Caco-2 (cell line): Measurements from ENCODE around the gene SHF. TPM values are rescaled to one million over a fixed set of nuclear protein-coding genes. Genes with fewer than 3 reads are reported as not detected.

Experiments
- BruUV-seq: library from RNA; stranded (reverse); fragments of 400-500 nt; replicated peaks from 2 replicates; lab custom pipeline; 2021; lab: Mats Ljungman, UMichigan
- CTCF ChIA-PET: fragments of 300-600 bp; sonication (Branson Sonifier 250); formaldehyde crosslinking; loops from one replicate; lab custom pipeline; 2022; ENCODE audit warnings: antibody characterized with exemption; lab: Charles Lee
- POLR2A ChIA-PET: fragments of 300-600 bp; sonication (Branson Sonifier 250); formaldehyde crosslinking; loops from one replicate; lab custom pipeline; 2022; ENCODE audit warnings: antibody characterized with exemption; lab: Charles Lee
- DNase-seq, 2 experiments: peaks; one replicate each; pipeline versions ENCODE4 v3.0.0 to v3.0.0-alpha.2; 2020 to 2022
- H3K27me3 ChIP-seq: replicated peaks from 2 replicates; pipeline ENCODE4 v1.6.0; 2011; ENCODE audit warnings: low read length; ENCODE audit not compliant: control insufficient read depth, insufficient read depth
- H3K36me3 ChIP-seq: 2 replicates; pipeline ENCODE4 v1.5.1; 2011; ENCODE audit warnings: low read length; ENCODE audit not compliant: control insufficient read depth, insufficient read depth
- H3K4me1 ChIP-seq: fragments of 250-450 bp; sonication (Bioruptor Pico); 2 replicates; pipeline ENCODE4 v1.5.1; 2020; ENCODE audit warnings: mild to moderate bottlenecking
- H3K4me3 ChIP-seq: 2 replicates; pipeline ENCODE4 v1.5.1; 2011; ENCODE audit warnings: low read depth, mild to moderate bottlenecking, control low read depth, low read length
- H3K9me3 ChIP-seq: fragments of 250-450 bp; sonication (Bioruptor Pico); 2 replicates; pipeline ENCODE4 v1.5.1; 2020; ENCODE audit warnings: mild to moderate bottlenecking, moderate library complexity
- H3K27ac Mint-ChIP-seq: one replicate; pipeline ENCODE4 v1.8.0; 2022; ENCODE audit warnings: mixed read lengths; ENCODE audit not compliant: unreplicated experiment
- H3K27me3 Mint-ChIP-seq: one replicate; pipeline ENCODE4 v1.8.0; 2022; ENCODE audit warnings: mixed read lengths; ENCODE audit not compliant: insufficient read depth, unreplicated experiment
- H3K36me3 Mint-ChIP-seq: one replicate; pipeline ENCODE4 v1.8.0; 2022; ENCODE audit warnings: mild to moderate bottlenecking, mixed read lengths; ENCODE audit not compliant: insufficient read depth, unreplicated experiment
- H3K4me1 Mint-ChIP-seq: one replicate; pipeline ENCODE4 v1.8.0; 2022; ENCODE audit warnings: low read depth, mixed read lengths; ENCODE audit not compliant: unreplicated experiment
- H3K4me3 Mint-ChIP-seq: one replicate; pipeline ENCODE4 v1.8.0; 2022; ENCODE audit warnings: mild to moderate bottlenecking, moderate library complexity, mixed read lengths; ENCODE audit not compliant: unreplicated experiment
- H3K9me3 Mint-ChIP-seq: one replicate; pipeline ENCODE4 v1.8.0; 2022; ENCODE audit warnings: mixed read lengths; ENCODE audit not compliant: unreplicated experiment
- CTCF ChIP-seq, 2 experiments: fragments of 200-600 bp in 1 of 2; IDR thresholded peaks; 1 replicate in 1 of 2; 2 replicates in 1 of 2; pipeline versions ENCODE4 v1.5.1 to v1.8.0; 2011 to 2022; ENCODE audit warnings: antibody characterized with exemption in 1 of 2, control low read depth in 1 of 2, inconsistent platforms in 1 of 2, low read depth in 1 of 2, low read length in 1 of 2, mild to moderate bottlenecking in 1 of 2, moderate library complexity in 1 of 2; ENCODE audit not compliant: insufficient read depth in 1 of 2, severe bottlenecking in 1 of 2, unreplicated experiment in 1 of 2
- intact Hi-C: fragments of 100-400 bp; cut with micrococcal nuclease; formaldehyde crosslinking; loops from one replicate; pipeline ENCODE4 v1.10.0; 2022; ENCODE audit not compliant: unreplicated experiment
- total RNA-seq: library from RNA; stranded (reverse); gene quantifications from 2 replicates; pipeline ENCODE4 v1.2.3, GENCODE V29; 2022

SHF gene
- total RNA-seq, 1 experiment from 2014 or later = 11.9 TPM

GRCh38 chr15:45132844-45133560 is 54.8 kb downstream of the SHF start:
- H3K4me3 ChIP-seq = no peak overlapping the region
- no peaks in the 10 kb centered on the region for H3K36me3 ChIP-seq
- H3K27me3 Mint-ChIP-seq = no peaks in the 10 kb centered on the region
- TF ChIP-seq CTCF (IDR thresholded peaks at IDR 0.05; ENCODE audit: insufficient read depth in 1 of 2, low read depth in 1 of 2, low read length in 1 of 2, severe bottlenecking in 1 of 2, unreplicated experiment in 1 of 2) = no peak
- H3K4me3 Mint-ChIP-seq = no peak overlapping the region
- H3K9me3 ChIP-seq = no peaks in the 10 kb centered on the region
- H3K36me3 Mint-ChIP-seq = no peaks in the 10 kb centered on the region
- DNase-seq = no peak
- BruUV-seq = no TSS peak
- POLR2A ChIA-PET = no interaction called here
- H3K27me3 ChIP-seq = no peaks in the 10 kb centered on the region
- intact Hi-C loops = no loop called here
- CTCF ChIA-PET = interaction anchor here (0.5 to 1.5 kb wide), 2 partner anchors 10 to 102 kb away, joined by 4 to 6 read pairs; no protein-coding TSS in a partner anchor
- H3K9me3 Mint-ChIP-seq = no peaks in the 10 kb centered on the region
- no peaks in the 10 kb centered on the region for H3K4me1 Mint-ChIP-seq
- no peaks in the 10 kb centered on the region for H3K4me1 ChIP-seq
- H3K27ac Mint-ChIP-seq = no peak overlapping the region

DNA sequence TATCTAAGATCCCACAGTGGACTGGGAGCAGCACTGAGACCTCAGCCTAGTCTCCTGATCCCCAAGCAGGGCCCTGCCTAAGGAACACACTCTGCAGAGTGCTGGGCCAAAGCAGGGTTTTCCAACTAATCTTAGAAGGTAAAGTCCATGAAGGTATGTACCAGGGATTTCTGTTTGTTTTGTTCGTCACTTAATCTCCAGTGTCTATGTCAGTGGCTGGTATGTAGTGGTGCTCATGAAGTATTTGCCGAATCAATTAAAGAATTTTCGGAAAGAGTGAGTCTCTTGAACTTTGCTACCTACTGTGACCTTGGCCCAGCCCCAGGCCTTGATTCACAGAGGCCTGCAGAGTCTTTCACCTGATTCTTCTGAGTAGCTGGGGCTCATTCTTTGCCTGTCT is 56.3 kb downstream of the SHF start:
- no peaks in the 10 kb centered on the region for H3K9me3 ChIP-seq
- H3K4me3 ChIP-seq = no peak overlapping the region
- no peaks in the 10 kb centered on the region for H3K36me3 ChIP-seq
- TF ChIP-seq CTCF (IDR thresholded peaks at IDR 0.05; ENCODE audit: insufficient read depth in 1 of 2, low read depth in 1 of 2, low read length in 1 of 2, severe bottlenecking in 1 of 2, unreplicated experiment in 1 of 2) = no peak
- Mint-ChIP-seq H3K36me3 (no peaks in the 10 kb centered on the region), H3K4me3 (no peak overlapping the region), H3K27me3 (no peaks in the 10 kb centered on the region), H3K9me3 (peaks cover under 1% of the 10 kb centered on the region), H3K27ac (no peak overlapping the region), H3K4me1 (peaks cover under 1% of the 10 kb centered on the region)
- ChIA-PET CTCF (interaction anchor here (0.9 to 1.0 kb wide), 2 partner anchors 13 to 36 kb away, joined by 3 read pairs; no protein-coding TSS in a partner anchor), POLR2A (no interaction called here)
- no peak for DNase-seq
- intact Hi-C loops = no loop called here
- H3K4me1 ChIP-seq = no peaks in the 10 kb centered on the region
- BruUV-seq = no TSS peak
- H3K27me3 ChIP-seq = no peaks in the 10 kb centered on the region

GRCh38 chr15:45130291-45131000 is 57.3 kb downstream of the SHF start:
- Mint-ChIP-seq H3K36me3 (no peaks in the 10 kb centered on the region), H3K4me1 (peaks cover 8% of the 10 kb centered on the region), H3K4me3 (no peak overlapping the region), H3K27me3 (no peaks in the 10 kb centered on the region), H3K27ac (no peak overlapping the region), H3K9me3 (peaks cover 11% of the 10 kb centered on the region)
- Histone ChIP-seq H3K4me1 (no peaks in the 10 kb centered on the region), H3K4me3 (no peak overlapping the region), H3K36me3 (no peaks in the 10 kb centered on the region), H3K27me3 (no peaks in the 10 kb centered on the region), H3K9me3 (no peaks in the 10 kb centered on the region)
- ChIA-PET CTCF (interaction anchor here (0.7 to 0.9 kb wide), 2 partner anchors 12 to 320 kb away, joined by 3 read pairs; no protein-coding TSS in a partner anchor), POLR2A (no interaction called here)
- no peak for DNase-seq
- intact Hi-C loops = no loop called here
- BruUV-seq = no TSS peak
- TF ChIP-seq CTCF (IDR thresholded peaks at IDR 0.05; ENCODE audit: insufficient read depth in 1 of 2, low read depth in 1 of 2, low read length in 1 of 2, severe bottlenecking in 1 of 2, unreplicated experiment in 1 of 2) = no peak
